ENCODE measurements around the gene NXPH4.

- no peak for TF ChIP-seq CTCF (IDR thresholded peaks at IDR 0.05)
- TF ChIP-seq EZH2 (IDR thresholded peaks at IDR 0.05) = no peak
- no peak for TF ChIP-seq EZH2phosphoT487 (IDR thresholded peaks at IDR 0.05)
Observed at GRCh38 chr12:57204454-57204853, 12.1 kb upstream of the NXPH4 start.

Data from neural progenitor cell (in vitro differentiated cells).